CD4-positive, alpha-beta memory T cell (primary cell): ENCODE data around the gene MBL2. TPM values are rescaled to one million over a fixed set of nuclear protein-coding genes. Genes with fewer than 3 reads are reported as not detected.

Experiments
- CTCF ChIA-PET: fragments of 350-600 bp; sonication (Branson Sonifier 250); formaldehyde crosslinking; loops from one replicate; lab custom pipeline; 2021; ENCODE audit warnings: inconsistent platforms; ENCODE audit not compliant: partially characterized antibody; lab: Charles Lee
- POLR2A ChIA-PET: fragments of 350-600 bp; sonication (Branson Sonifier 250); formaldehyde crosslinking; loops from one replicate; lab custom pipeline; 2021; ENCODE audit not compliant: partially characterized antibody; lab: Charles Lee
- DNase-seq, 5 donors: peaks; one replicate each; pipeline versions ENCODE4 v3.0.0 to v3.0.0-alpha.2; 2020 to 2022; ENCODE audit warnings: mixed read lengths in 1 of 5
- H3K27ac ChIP-seq: one replicate; pipeline ENCODE4 v1.7.0; 2013; ENCODE audit warnings: low read depth, low read length
- H3K27me3 ChIP-seq: 2 replicates; pipeline ENCODE4 v1.7.0; 2013; ENCODE audit warnings: mild to moderate bottlenecking, low read length, moderate library complexity; ENCODE audit not compliant: insufficient read depth
- H3K36me3 ChIP-seq: 2 replicates; pipeline ENCODE4 v1.7.0; 2013; ENCODE audit warnings: mild to moderate bottlenecking, low read length, moderate library complexity; ENCODE audit not compliant: insufficient read depth
- H3K4me1 ChIP-seq: 2 replicates; pipeline ENCODE4 v1.7.0; 2013; ENCODE audit warnings: mild to moderate bottlenecking, low read length, moderate library complexity; ENCODE audit not compliant: insufficient read depth
- H3K4me3 ChIP-seq, 2 donors: one replicate each; pipeline ENCODE4 v1.7.0; 2013; ENCODE audit warnings: low read length in 2 of 2, mild to moderate bottlenecking in 1 of 2
- H3K9me3 ChIP-seq, 2 donors: one replicate each; pipeline ENCODE4 v1.7.0; 2013; ENCODE audit warnings: low read length in 2 of 2, control low read depth in 1 of 2; ENCODE audit not compliant: control insufficient read depth in 1 of 2
- H3K27ac Mint-ChIP-seq, 7 donors: one replicate each; pipeline ENCODE4 v1.8.0; 2020 to 2021; ENCODE audit warnings: mixed read lengths in 7 of 7, mild to moderate bottlenecking in 6 of 7, inconsistent platforms in 3 of 7, moderate library complexity in 3 of 7
- H3K27me3 Mint-ChIP-seq, 2 donors: one replicate each; pipeline ENCODE4 v1.8.0; 2020 to 2021; ENCODE audit warnings: mixed read lengths in 2 of 2
- H3K36me3 Mint-ChIP-seq, 2 donors: one replicate each; pipeline ENCODE4 v1.8.0; 2020 to 2021; ENCODE audit warnings: mixed read lengths in 2 of 2, inconsistent platforms in 1 of 2, mild to moderate bottlenecking in 1 of 2
- H3K4me1 Mint-ChIP-seq, 4 donors: one replicate each; pipeline ENCODE4 v1.8.0; 2020 to 2021; ENCODE audit warnings: mixed read lengths in 4 of 4, mild to moderate bottlenecking in 1 of 4
- H3K4me3 Mint-ChIP-seq, 8 donors: one replicate each; pipeline ENCODE4 v1.8.0; 2020 to 2021; ENCODE audit warnings: mixed read lengths in 8 of 8, mild to moderate bottlenecking in 7 of 8, moderate library complexity in 6 of 8, inconsistent platforms in 3 of 8
- H3K9me3 Mint-ChIP-seq, 8 donors: one replicate each; pipeline ENCODE4 v1.8.0; 2020 to 2021; ENCODE audit warnings: mixed read lengths in 8 of 8, mild to moderate bottlenecking in 5 of 8, inconsistent platforms in 3 of 8, moderate library complexity in 1 of 8
- intact Hi-C: fragments of 100-400 bp; cut with micrococcal nuclease; formaldehyde crosslinking; loops from one replicate; pipeline ENCODE4 v1.15.1; 2023
- polyA plus RNA-seq, 2 donors: library from polyadenylated mRNA; unstranded; fragments of 300-500 nt; fragmentation: Illumina TruSeq; gene quantifications; one replicate each; pipeline ENCODE4 v1.2.3, GENCODE V29; 2021
- total RNA-seq, 2 experiments: library from RNA; stranded (reverse); gene quantifications; one replicate each; pipeline ENCODE4 v1.2.3, GENCODE V29; 2021

MBL2 gene
- total and polyA plus RNA-seq, 4 experiments from 2014 or later: not detected

GRCh38 chr10:52740155-52740549, 32.4 kb downstream of the MBL2 start:
- H3K4me3 Mint-ChIP-seq: no peak overlapping the region
- H3K27me3 ChIP-seq: no peaks in the 10 kb centered on the region
- intact Hi-C loops: no loop called here
- no peak overlapping the region for H3K4me3 ChIP-seq
- H3K4me1 ChIP-seq: no peaks in the 10 kb centered on the region
- ChIA-PET POLR2A (no interaction called here), CTCF (no interaction called here)
- no peaks in the 10 kb centered on the region for H3K27me3 Mint-ChIP-seq
- no peak overlapping the region for H3K27ac ChIP-seq
- H3K9me3 Mint-ChIP-seq: peaks cover 0 to 20% (median 4%) of the 10 kb centered on the region in 8 donors
- no peak overlapping the region for H3K27ac Mint-ChIP-seq
- no peaks in the 10 kb centered on the region for H3K36me3 ChIP-seq
- no peak for DNase-seq
- no peaks in the 10 kb centered on the region for H3K9me3 ChIP-seq
- no peaks in the 10 kb centered on the region for H3K4me1 Mint-ChIP-seq
- H3K36me3 Mint-ChIP-seq: no peaks in the 10 kb centered on the region

- intact Hi-C loops: no loop called here
- Mint-ChIP-seq H3K27ac (no peak overlapping the region), H3K9me3 (peaks cover 0 to 20% (median 5%) of the 10 kb centered on the region in 8 donors), H3K36me3 (no peaks in the 10 kb centered on the region), H3K4me1 (no peaks in the 10 kb centered on the region), H3K27me3 (no peaks in the 10 kb centered on the region), H3K4me3 (no peak overlapping the region)
- no peaks in the 10 kb centered on the region for H3K27me3 ChIP-seq
- CTCF ChIA-PET: no interaction called here
- no peak overlapping the region for H3K27ac ChIP-seq
- POLR2A ChIA-PET: no interaction called here
- no peaks in the 10 kb centered on the region for H3K36me3 ChIP-seq
- no peaks in the 10 kb centered on the region for H3K4me1 ChIP-seq
- no peaks in the 10 kb centered on the region for H3K9me3 ChIP-seq
- no peak overlapping the region for H3K4me3 ChIP-seq
- DNase-seq: no peak
Measured at GRCh38 chr10:52739380-52740154, 33.0 kb downstream of the MBL2 start.

GRCh38 chr10:52738951-52739350, 33.6 kb downstream of the MBL2 start:
- intact Hi-C loops: no loop called here
- no peaks in the 10 kb centered on the region for H3K27me3 ChIP-seq
- H3K4me3 ChIP-seq: no peak overlapping the region
- Mint-ChIP-seq H3K27ac (no peak overlapping the region), H3K4me3 (no peak overlapping the region), H3K36me3 (no peaks in the 10 kb centered on the region), H3K9me3 (peaks cover 0 to 20% (median 4%) of the 10 kb centered on the region in 8 donors), H3K27me3 (no peaks in the 10 kb centered on the region), H3K4me1 (no peaks in the 10 kb centered on the region)
- H3K36me3 ChIP-seq: no peaks in the 10 kb centered on the region
- ChIA-PET POLR2A (no interaction called here), CTCF (no interaction called here)
- H3K4me1 ChIP-seq: no peaks in the 10 kb centered on the region
- H3K9me3 ChIP-seq: no peaks in the 10 kb centered on the region
- no peak for DNase-seq
- no peak overlapping the region for H3K27ac ChIP-seq

GRCh38 chr10:52729271-52730104, 43.1 kb downstream of the MBL2 start:
- ChIA-PET POLR2A (no interaction called here), CTCF (no interaction called here)
- intact Hi-C loops: no loop called here
- Histone ChIP-seq H3K9me3 (no peaks in the 10 kb centered on the region), H3K36me3 (no peaks in the 10 kb centered on the region), H3K4me3 (no peak overlapping the region), H3K4me1 (no peaks in the 10 kb centered on the region), H3K27me3 (no peaks in the 10 kb centered on the region), H3K27ac (no peak overlapping the region)
- Mint-ChIP-seq H3K9me3 (peaks cover 0 to 10% (median 2%) of the 10 kb centered on the region in 8 donors), H3K27ac (no peak overlapping the region), H3K27me3 (no peaks in the 10 kb centered on the region), H3K4me1 (peaks cover 0 to 4% (median 0%) of the 10 kb centered on the region in 4 donors), H3K36me3 (no peaks in the 10 kb centered on the region), H3K4me3 (no peak overlapping the region)
- DNase-seq: no peak

- intact Hi-C loops: no loop called here
- Mint-ChIP-seq H3K4me1 (no peaks in the 10 kb centered on the region), H3K27ac (no peak overlapping the region), H3K27me3 (no peaks in the 10 kb centered on the region), H3K36me3 (no peaks in the 10 kb centered on the region), H3K9me3 (peaks cover 0 to 19% (median 11%) of the 10 kb centered on the region in 8 donors), H3K4me3 (no peak overlapping the region)
- no peak for DNase-seq
- CTCF ChIA-PET: no interaction called here
- no peak overlapping the region for H3K27ac ChIP-seq
- H3K4me1 ChIP-seq: no peaks in the 10 kb centered on the region
- POLR2A ChIA-PET: no interaction called here
- H3K36me3 ChIP-seq: no peaks in the 10 kb centered on the region
- H3K9me3 ChIP-seq: no peaks in the 10 kb centered on the region
- H3K4me3 ChIP-seq: no peak overlapping the region
- H3K27me3 ChIP-seq: no peaks in the 10 kb centered on the region
Measured at GRCh38 chr10:52720018-52720417, 52.6 kb downstream of the MBL2 start.
